ENCODE results near the gene PTPRB. TPM values are rescaled to one million over a fixed set of nuclear protein-coding genes. Genes with fewer than 3 reads are reported as not detected.

PTPRB gene
- total RNA-seq, 1 experiment from 2014 or later = 0.17 TPM

DNA sequence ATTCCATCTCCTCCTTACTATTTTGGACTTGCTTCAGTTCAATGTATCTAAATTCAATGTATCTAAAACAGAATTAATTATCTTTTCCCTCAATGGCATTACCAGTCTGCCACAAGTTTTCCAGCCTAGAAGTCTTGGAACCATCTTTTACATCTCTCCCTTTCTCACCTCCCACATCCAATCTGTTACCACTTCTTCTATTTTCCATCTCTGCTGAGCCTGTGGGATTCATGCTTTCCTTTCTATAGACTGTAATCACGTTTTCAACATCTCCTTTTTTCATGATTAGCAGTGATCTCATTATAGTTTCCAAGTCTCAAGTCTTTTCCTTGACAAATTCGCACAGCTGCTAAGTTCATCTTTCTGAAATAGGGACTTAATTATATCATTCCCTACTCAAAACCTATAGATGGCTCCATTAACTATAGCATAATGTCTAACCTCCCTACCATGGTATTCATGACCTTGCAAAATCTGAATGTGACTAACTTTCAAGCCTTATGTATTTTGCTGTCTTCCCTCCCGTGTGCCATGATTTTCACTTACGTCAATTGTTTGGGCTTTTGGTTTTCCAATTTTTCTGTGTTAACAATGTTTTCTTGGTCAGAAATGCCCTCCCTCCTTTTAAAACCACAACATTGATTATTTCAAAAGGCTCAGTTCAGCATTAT is 20.5 kb upstream of the PTPRB start:
- Histone ChIP-seq H3K4me3 (replicated peaks in 1 of 2; ENCODE audit: low read depth in 1 of 2, low read length in 2 of 2) (no peak overlapping the region), H3K9ac (ENCODE audit: low read length) (no peak overlapping the region), H3K27me3 (ENCODE audit: insufficient read depth, low read length) (no peaks in the 10 kb centered on the region), H3K79me2 (ENCODE audit: insufficient read depth, low read length) (no peaks in the 10 kb centered on the region), H3K27ac (ENCODE audit: low read depth, low read length) (no peak overlapping the region), H3K9me2 (ENCODE audit: insufficient read depth) (0 out of 2 replicates have a peak, but pooled peaks cover 4% of the 10 kb centered on the region), H3K36me3 (ENCODE audit: control insufficient read depth in 1 of 2, insufficient read depth in 2 of 2, low read length in 2 of 2) (no peaks in the 10 kb centered on the region), H3K4me1 (ENCODE audit: control insufficient read depth in 1 of 2, insufficient read depth in 2 of 2, low read length in 2 of 2) (peaks cover 6 to 8% of the 10 kb centered on the region in 2 experiments; a peak in 3 of 4 replicates), H4K20me1 (ENCODE audit: insufficient read depth) (no peaks in the 10 kb centered on the region), H3K4me2 (ENCODE audit: low read length) (no peak overlapping the region), H3K9me3 (ENCODE audit: control insufficient read depth in 1 of 2, insufficient read depth in 1 of 2, low read depth in 1 of 2, low read length in 2 of 2) (no peaks in the 10 kb centered on the region), H2AFZ (ENCODE audit: low read depth, low read length, poor library complexity, severe bottlenecking) (no peak overlapping the region)
- ATAC-seq (no peak), DNase-seq (ENCODE audit: low read depth, low spot score) (no peak)
- CTCF ChIA-PET = no interaction called here
- intact Hi-C loops (cut with micrococcal nuclease) = no loop called here
- TF ChIP-seq ZFX (IDR thresholded peaks at IDR 0.05) = no peak
- TF ChIP-seq SRF (IDR thresholded peaks at IDR 0.05; ENCODE audit: low read depth) = no peak
- TF ChIP-seq, protein P1, sequence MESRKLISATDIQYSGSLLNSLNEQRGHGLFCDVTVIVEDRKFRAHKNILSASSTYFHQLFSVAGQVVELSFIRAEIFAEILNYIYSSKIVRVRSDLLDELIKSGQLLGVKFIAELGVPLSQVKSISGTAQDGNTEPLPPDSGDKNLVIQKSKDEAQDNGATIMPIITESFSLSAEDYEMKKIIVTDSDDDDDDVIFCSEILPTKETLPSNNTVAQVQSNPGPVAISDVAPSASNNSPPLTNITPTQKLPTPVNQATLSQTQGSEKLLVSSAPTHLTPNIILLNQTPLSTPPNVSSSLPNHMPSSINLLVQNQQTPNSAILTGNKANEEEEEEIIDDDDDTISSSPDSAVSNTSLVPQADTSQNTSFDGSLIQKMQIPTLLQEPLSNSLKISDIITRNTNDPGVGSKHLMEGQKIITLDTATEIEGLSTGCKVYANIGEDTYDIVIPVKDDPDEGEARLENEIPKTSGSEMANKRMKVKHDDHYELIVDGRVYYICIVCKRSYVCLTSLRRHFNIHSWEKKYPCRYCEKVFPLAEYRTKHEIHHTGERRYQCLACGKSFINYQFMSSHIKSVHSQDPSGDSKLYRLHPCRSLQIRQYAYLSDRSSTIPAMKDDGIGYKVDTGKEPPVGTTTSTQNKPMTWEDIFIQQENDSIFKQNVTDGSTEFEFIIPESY (IDR thresholded peaks at IDR 0.05; ENCODE audit: extremely low read depth, insufficient replicate concordance, low read length) = no peak
- TF ChIP-seq, protein P2, sequence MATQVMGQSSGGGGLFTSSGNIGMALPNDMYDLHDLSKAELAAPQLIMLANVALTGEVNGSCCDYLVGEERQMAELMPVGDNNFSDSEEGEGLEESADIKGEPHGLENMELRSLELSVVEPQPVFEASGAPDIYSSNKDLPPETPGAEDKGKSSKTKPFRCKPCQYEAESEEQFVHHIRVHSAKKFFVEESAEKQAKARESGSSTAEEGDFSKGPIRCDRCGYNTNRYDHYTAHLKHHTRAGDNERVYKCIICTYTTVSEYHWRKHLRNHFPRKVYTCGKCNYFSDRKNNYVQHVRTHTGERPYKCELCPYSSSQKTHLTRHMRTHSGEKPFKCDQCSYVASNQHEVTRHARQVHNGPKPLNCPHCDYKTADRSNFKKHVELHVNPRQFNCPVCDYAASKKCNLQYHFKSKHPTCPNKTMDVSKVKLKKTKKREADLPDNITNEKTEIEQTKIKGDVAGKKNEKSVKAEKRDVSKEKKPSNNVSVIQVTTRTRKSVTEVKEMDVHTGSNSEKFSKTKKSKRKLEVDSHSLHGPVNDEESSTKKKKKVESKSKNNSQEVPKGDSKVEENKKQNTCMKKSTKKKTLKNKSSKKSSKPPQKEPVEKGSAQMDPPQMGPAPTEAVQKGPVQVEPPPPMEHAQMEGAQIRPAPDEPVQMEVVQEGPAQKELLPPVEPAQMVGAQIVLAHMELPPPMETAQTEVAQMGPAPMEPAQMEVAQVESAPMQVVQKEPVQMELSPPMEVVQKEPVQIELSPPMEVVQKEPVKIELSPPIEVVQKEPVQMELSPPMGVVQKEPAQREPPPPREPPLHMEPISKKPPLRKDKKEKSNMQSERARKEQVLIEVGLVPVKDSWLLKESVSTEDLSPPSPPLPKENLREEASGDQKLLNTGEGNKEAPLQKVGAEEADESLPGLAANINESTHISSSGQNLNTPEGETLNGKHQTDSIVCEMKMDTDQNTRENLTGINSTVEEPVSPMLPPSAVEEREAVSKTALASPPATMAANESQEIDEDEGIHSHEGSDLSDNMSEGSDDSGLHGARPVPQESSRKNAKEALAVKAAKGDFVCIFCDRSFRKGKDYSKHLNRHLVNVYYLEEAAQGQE (IDR thresholded peaks at IDR 0.05; ENCODE audit: low read depth) = no peak
- no peak for TF ChIP-seq CEBPB (IDR thresholded peaks at IDR 0.05; ENCODE audit: low read depth)
- TF ChIP-seq SIN3A (IDR thresholded peaks at IDR 0.05; ENCODE audit: low read depth) = no peak
- no peak for TF ChIP-seq POLR2AphosphoS5 (IDR thresholded peaks at IDR 0.05; ENCODE audit: low read depth, low read length)
- TF ChIP-seq SP1 (IDR thresholded peaks at IDR 0.05; ENCODE audit: low read depth) = no peak
- no peak for TF ChIP-seq ZNF274 (IDR thresholded peaks at IDR 0.05; ENCODE audit: low read depth, low read length)
- TF ChIP-seq, protein P3, sequence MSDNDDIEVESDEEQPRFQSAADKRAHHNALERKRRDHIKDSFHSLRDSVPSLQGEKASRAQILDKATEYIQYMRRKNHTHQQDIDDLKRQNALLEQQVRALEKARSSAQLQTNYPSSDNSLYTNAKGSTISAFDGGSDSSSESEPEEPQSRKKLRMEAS (IDR thresholded peaks at IDR 0.05) = no peak
- TF ChIP-seq EGR1 (IDR thresholded peaks at IDR 0.05; ENCODE audit: low read depth) = no peak
- RAD21 ChIA-PET (ENCODE audit: low non-redundant PET in 1 of 2, low total read pairs in 2 of 2, uncharacterized antibody in 2 of 2, unreplicated experiment in 2 of 2) = no interaction called here
- POLR2A ChIA-PET = no interaction called here
- BruUV-seq (replicated peaks) = no TSS peak
